SK-N-SH (cell line): ENCODE results near the gene NCF2. TPM values are rescaled to one million over a fixed set of nuclear protein-coding genes. Genes with fewer than 3 reads are reported as not detected.

Experiments used
- CTCF ChIA-PET: fragments of 300-600, 350-600 bp; formaldehyde crosslinking; extraction: SDS; loops from one replicate; lab custom pipeline; 2021; lab: Yijun Ruan, JAX
- POLR2A ChIA-PET: fragments of 350-600 bp; sonication (Branson Sonifier 250); formaldehyde crosslinking; extraction: SDS; loops from one replicate; lab custom pipeline; 2020; ENCODE audit warnings: antibody characterized with exemption, inconsistent platforms; lab: Yijun Ruan, JAX
- DNase-seq: peaks from one replicate; pipeline ENCODE4 v3.0.0; 2012
- H2AFZ ChIP-seq: fragments of 200-600 bp; sonication (generic); 2 replicates; pipeline ENCODE4 v1.8.1; 2016; ENCODE audit warnings: antibody characterized with exemption, mild to moderate bottlenecking, low read depth
- H3F3A ChIP-seq: fragments of 200-600 bp; sonication (generic); replicated peaks from 2 replicates; pipeline ENCODE3; 2016; ENCODE audit warnings: antibody characterized with exemption, mild to moderate bottlenecking; ENCODE audit not compliant: insufficient read depth
- H3K27ac ChIP-seq, 2 experiments: fragments of 200-500 bp in 1 of 2; fragments of 200-600 bp in 1 of 2; sonication (Bioruptor generic) in 1 of 2; sonication (generic), shearing (Covaris generic) in 1 of 2; 2 replicates each; pipeline versions ENCODE4 v1.5.1 to v1.6.1; 2014 to 2016; ENCODE audit warnings: low read depth in 2 of 2, inconsistent platforms in 1 of 2, low read length in 1 of 2, mild to moderate bottlenecking in 1 of 2, mixed read lengths in 1 of 2
- H3K27me3 ChIP-seq: fragments of 200-600 bp; sonication (generic), shearing (Covaris generic); 2 replicates; pipeline ENCODE4 v1.6.1; 2016; ENCODE audit warnings: mixed run types; ENCODE audit not compliant: insufficient read depth
- H3K36me3 ChIP-seq, 2 experiments: fragments of 200-500 bp in 1 of 2; fragments of 200-600 bp in 1 of 2; sonication (Bioruptor generic) in 1 of 2; sonication (generic) in 1 of 2; replicated peaks in 1 of 2; 2 replicates each; pipeline versions ENCODE3 to v1.5.1; 2014 to 2016; ENCODE audit warnings: low read length in 1 of 2, mild to moderate bottlenecking in 1 of 2; ENCODE audit not compliant: insufficient read depth in 2 of 2, control insufficient read depth in 1 of 2
- H3K4me1 ChIP-seq, 2 experiments: fragments of 200-500 bp in 1 of 2; fragments of 200-600 bp in 1 of 2; sonication (Bioruptor generic) in 1 of 2; sonication (generic), shearing (Covaris generic) in 1 of 2; 2 replicates each; pipeline versions ENCODE4 v1.5.1 to v1.6.1; 2014 to 2016; ENCODE audit warnings: low read depth in 1 of 2, low read length in 1 of 2, mixed run types in 1 of 2; ENCODE audit not compliant: insufficient read depth in 2 of 2, control insufficient read depth in 1 of 2
- H3K4me2 ChIP-seq: fragments of 200-600 bp; sonication (generic), shearing (Covaris generic); 2 replicates; pipeline ENCODE4 v1.6.1; 2017; ENCODE audit warnings: mixed run types
- H3K4me3 ChIP-seq, 2 experiments: fragments of 200-500 bp in 1 of 2; fragments of 200-600 bp in 1 of 2; sonication (Bioruptor generic) in 1 of 2; sonication (generic), shearing (Covaris generic) in 1 of 2; 2 replicates each; pipeline versions ENCODE4 v1.5.1 to v1.8.1; 2014 to 2016; ENCODE audit warnings: low read depth in 2 of 2, inconsistent platforms in 1 of 2, low read length in 1 of 2, mild to moderate bottlenecking in 1 of 2, mixed read lengths in 1 of 2, moderate library complexity in 1 of 2
- H3K79me2 ChIP-seq: fragments of 200-600 bp; sonication (generic); 2 replicates; pipeline ENCODE4 v1.8.1; 2017; ENCODE audit warnings: mild to moderate bottlenecking; ENCODE audit not compliant: insufficient read depth
- H3K9ac ChIP-seq: fragments of 200-600 bp; sonication (generic); 2 replicates; pipeline ENCODE4 v1.6.1; 2017; ENCODE audit warnings: mixed run types
- H3K9me2 ChIP-seq: fragments of 200-600 bp; sonication (generic); 2 replicates; pipeline ENCODE4 v1.6.1; 2017; ENCODE audit warnings: mixed run types
- H3K9me3 ChIP-seq: fragments of 200-600 bp; sonication (generic); 2 replicates; pipeline ENCODE4 v1.6.1; 2017; ENCODE audit warnings: mixed run types, mild to moderate bottlenecking, moderate library complexity
- H4K20me1 ChIP-seq: fragments of 200-600 bp; sonication (generic); 2 replicates; pipeline ENCODE4 v1.6.1; 2017; ENCODE audit warnings: mild to moderate bottlenecking, mixed run types; ENCODE audit not compliant: insufficient read depth
- CHD2 ChIP-seq: fragments of 150-350 bp; IDR thresholded peaks from 2 replicates; pipeline ENCODE4 v1.6.1; 2018; ENCODE audit warnings: low read length; ENCODE audit not compliant: partially characterized antibody
- EZH2phosphoT487 ChIP-seq: fragments of 200-600 bp; sonication (generic); IDR thresholded peaks from 2 replicates; pipeline ENCODE4 v1.6.1; 2017; ENCODE audit warnings: low read depth, mixed run types, mild to moderate bottlenecking, antibody characterized with exemption, moderate library complexity, borderline replicate concordance
- JUND ChIP-seq: IDR thresholded peaks from 2 replicates; pipeline ENCODE4 v1.4.0; 2012
- MXI1 ChIP-seq: IDR thresholded peaks from 2 replicates; pipeline ENCODE4 v1.6.1; 2012; ENCODE audit warnings: mild to moderate bottlenecking, low read depth, low read length, improper control_type of control experiment
- NFIC ChIP-seq: IDR thresholded peaks from 2 replicates; pipeline ENCODE4 v1.4.0; 2012; ENCODE audit warnings: borderline replicate concordance
- RCOR1 ChIP-seq: fragments of 150-350 bp; IDR thresholded peaks from 2 replicates; pipeline ENCODE4 v1.6.1; 2017; ENCODE audit warnings: antibody characterized with exemption, low read length
- TAF1 ChIP-seq: IDR thresholded peaks from 2 replicates; pipeline ENCODE4 v1.6.1; 2012; ENCODE audit warnings: low read depth, mild to moderate bottlenecking, low read length, moderate library complexity, borderline replicate concordance
- TCF12 ChIP-seq: IDR thresholded peaks from 2 replicates; pipeline ENCODE4 v1.4.0; 2012
- TEAD4 ChIP-seq: IDR thresholded peaks from 2 replicates; pipeline ENCODE4 v1.4.0; 2012; ENCODE audit warnings: mild to moderate bottlenecking, borderline replicate concordance; ENCODE audit not compliant: insufficient read depth
- USF2 ChIP-seq: fragments of 150-350 bp; IDR thresholded peaks from 2 replicates; pipeline ENCODE4 v1.6.1; 2017; ENCODE audit warnings: antibody characterized with exemption, low read length, low read depth, borderline replicate concordance
- ZBTB33 ChIP-seq: IDR thresholded peaks from 2 replicates; pipeline ENCODE4 v1.4.0; 2012; ENCODE audit warnings: low read depth, borderline replicate concordance
- WGBS: methylation state at CpG from one replicate; pipeline ENCODE4 v1.1.6; 2017; ENCODE audit warnings: low lambda C conversion rate; 5-methylcytosine and 5-hydroxymethylcytosine counted together
- polyA plus RNA-seq, 3 experiments: library from polyadenylated mRNA; depleted of rRNA; stranded (reverse); fragments of >200 nt; gene quantifications; 2 replicates each; pipeline ENCODE4 v1.2.3, GENCODE V29; 2012
- TF ChIP-seq, protein P1 (sequence below): IDR thresholded peaks from 2 replicates; pipeline ENCODE4 v1.4.0; 2012; ENCODE audit warnings: low read depth, borderline replicate concordance
- TF ChIP-seq, protein P2 (sequence below): IDR thresholded peaks from 2 replicates; pipeline ENCODE4 v1.6.1; 2012; ENCODE audit warnings: mild to moderate bottlenecking, low read depth, low read length, moderate library complexity

NCF2 gene
- polyA plus RNA-seq, 1 of the 3 experiments (the other 2 are of a cell fraction): 2.0 TPM

DNA sequence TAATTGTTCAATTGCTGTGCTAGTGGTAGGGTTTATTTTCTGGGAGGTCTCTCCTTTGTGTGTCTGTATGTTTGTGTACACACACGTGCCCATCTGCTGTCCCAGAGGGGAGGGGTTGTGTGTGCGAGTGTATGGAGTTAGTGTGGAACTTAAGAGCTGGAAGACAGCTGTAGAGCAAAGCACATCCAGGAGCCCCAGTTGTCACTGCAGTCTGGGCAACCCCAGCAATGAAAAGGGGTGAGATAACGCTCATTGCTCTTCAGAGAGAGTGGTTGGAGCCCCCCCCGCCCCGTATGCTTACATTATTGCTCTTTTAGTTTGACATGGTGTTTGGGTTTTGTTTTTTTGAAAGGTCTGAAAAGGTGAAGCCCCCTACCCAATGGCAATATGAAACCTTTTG lies 36.9 kb downstream of the NCF2 start (continued):
- TF ChIP-seq ZBTB33 (no peak), NFIC (no peak), JUND (no peak), USF2 (no peak), EZH2phosphoT487 (no peak), TAF1 (no peak), TCF12 (no peak)

- H2AFZ ChIP-seq: no peak overlapping the region
- H3K9me2 ChIP-seq: no peaks in the 10 kb centered on the region
- CTCF ChIA-PET: interaction anchor here (1.8 kb wide), 1 partner anchor 8 kb away, joined by 7 read pairs; no protein-coding TSS in a partner anchor
- 97% methylated on average over 6 of the region's 6 CpGs for WGBS
- no peak overlapping the region for H3K9ac ChIP-seq
- no peak overlapping the region for H3K27ac ChIP-seq
- H4K20me1 ChIP-seq: no peaks in the 10 kb centered on the region
- no peak overlapping the region for H3K4me2 ChIP-seq
- no peaks in the 10 kb centered on the region for H3K9me3 ChIP-seq
- TF ChIP-seq, protein P1, sequence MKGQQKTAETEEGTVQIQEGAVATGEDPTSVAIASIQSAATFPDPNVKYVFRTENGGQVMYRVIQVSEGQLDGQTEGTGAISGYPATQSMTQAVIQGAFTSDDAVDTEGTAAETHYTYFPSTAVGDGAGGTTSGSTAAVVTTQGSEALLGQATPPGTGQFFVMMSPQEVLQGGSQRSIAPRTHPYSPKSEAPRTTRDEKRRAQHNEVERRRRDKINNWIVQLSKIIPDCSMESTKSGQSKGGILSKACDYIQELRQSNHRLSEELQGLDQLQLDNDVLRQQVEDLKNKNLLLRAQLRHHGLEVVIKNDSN: no peak
- TF ChIP-seq, protein P2, sequence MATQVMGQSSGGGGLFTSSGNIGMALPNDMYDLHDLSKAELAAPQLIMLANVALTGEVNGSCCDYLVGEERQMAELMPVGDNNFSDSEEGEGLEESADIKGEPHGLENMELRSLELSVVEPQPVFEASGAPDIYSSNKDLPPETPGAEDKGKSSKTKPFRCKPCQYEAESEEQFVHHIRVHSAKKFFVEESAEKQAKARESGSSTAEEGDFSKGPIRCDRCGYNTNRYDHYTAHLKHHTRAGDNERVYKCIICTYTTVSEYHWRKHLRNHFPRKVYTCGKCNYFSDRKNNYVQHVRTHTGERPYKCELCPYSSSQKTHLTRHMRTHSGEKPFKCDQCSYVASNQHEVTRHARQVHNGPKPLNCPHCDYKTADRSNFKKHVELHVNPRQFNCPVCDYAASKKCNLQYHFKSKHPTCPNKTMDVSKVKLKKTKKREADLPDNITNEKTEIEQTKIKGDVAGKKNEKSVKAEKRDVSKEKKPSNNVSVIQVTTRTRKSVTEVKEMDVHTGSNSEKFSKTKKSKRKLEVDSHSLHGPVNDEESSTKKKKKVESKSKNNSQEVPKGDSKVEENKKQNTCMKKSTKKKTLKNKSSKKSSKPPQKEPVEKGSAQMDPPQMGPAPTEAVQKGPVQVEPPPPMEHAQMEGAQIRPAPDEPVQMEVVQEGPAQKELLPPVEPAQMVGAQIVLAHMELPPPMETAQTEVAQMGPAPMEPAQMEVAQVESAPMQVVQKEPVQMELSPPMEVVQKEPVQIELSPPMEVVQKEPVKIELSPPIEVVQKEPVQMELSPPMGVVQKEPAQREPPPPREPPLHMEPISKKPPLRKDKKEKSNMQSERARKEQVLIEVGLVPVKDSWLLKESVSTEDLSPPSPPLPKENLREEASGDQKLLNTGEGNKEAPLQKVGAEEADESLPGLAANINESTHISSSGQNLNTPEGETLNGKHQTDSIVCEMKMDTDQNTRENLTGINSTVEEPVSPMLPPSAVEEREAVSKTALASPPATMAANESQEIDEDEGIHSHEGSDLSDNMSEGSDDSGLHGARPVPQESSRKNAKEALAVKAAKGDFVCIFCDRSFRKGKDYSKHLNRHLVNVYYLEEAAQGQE: no peak
- TF ChIP-seq CHD2 (no peak), MXI1 (no peak), RCOR1 (no peak), TEAD4 (no peak)
- POLR2A ChIA-PET: no interaction called here
- peaks cover 58 to 74% of the 10 kb centered on the region in 2 experiments for H3K36me3 ChIP-seq
- H3K4me3 ChIP-seq: no peak overlapping the region
- no peaks in the 10 kb centered on the region for H3K79me2 ChIP-seq
- no peak for DNase-seq
- H3F3A ChIP-seq: peaks cover 7% of the 10 kb centered on the region
- no peaks in the 10 kb centered on the region for H3K27me3 ChIP-seq
- no peaks in the 10 kb centered on the region for H3K4me1 ChIP-seq
Observed at GRCh38 chr1:183552891-183553290, 37.4 kb downstream of the NCF2 start.
